Endometrial microvascular endothelial cells (primary cell): ENCODE data around the gene NUDT3. TPM values are rescaled to one million over a fixed set of nuclear protein-coding genes. Genes with fewer than 3 reads are reported as not detected.
"Not testable (repeated sequence)": the region's sequence is repeated elsewhere in the genome, so short reads cannot be mapped to it uniquely, and the experiment has no call there.

Source experiments
- in situ Hi-C: cut with HindIII; loops from 2 replicates; pipeline ENCODE4 v1.10.0; 2017; ENCODE audit warnings: low sequenced_read_pairs, low pct_unique_long_range_greater_than_20kb; ENCODE audit errors: inconsistent ontology term
- total RNA-seq: library from RNA; depleted of rRNA; stranded (reverse); fragments of >200 nt; gene quantifications from one replicate; pipeline ENCODE4 v1.2.3, GENCODE V29; 2015; ENCODE audit errors: inconsistent ontology term

The NUDT3 gene
- total RNA-seq, 1 donor from 2014 or later, result 28.3 TPM

GRCh38 chr6:34375833-34376232 is 16.6 kb downstream of the NUDT3 start:
- in situ Hi-C loops, result no loop called here

- in situ Hi-C loops, result no loop called here
Observed at GRCh38 chr6:34374508-34374907, 18.0 kb downstream of the NUDT3 start.

- in situ Hi-C loops, result no loop called here
Observed at GRCh38 chr6:34374069-34374468, 18.4 kb downstream of the NUDT3 start.

- in situ Hi-C loops, result no loop called here
Observed at GRCh38 chr6:34373511-34373910, 19.0 kb downstream of the NUDT3 start.

GRCh38 chr6:34371865-34372264 is 20.6 kb downstream of the NUDT3 start:
- in situ Hi-C loops, result not testable (repeated sequence)

- in situ Hi-C loops, result no loop called here
Observed at GRCh38 chr6:34370361-34370760, 22.1 kb downstream of the NUDT3 start.

GRCh38 chr6:34369385-34369784 is 23.1 kb downstream of the NUDT3 start:
- in situ Hi-C loops, result no loop called here

GRCh38 chr6:34366639-34366921 is 25.9 kb downstream of the NUDT3 start:
- in situ Hi-C loops, result no loop called here

GRCh38 chr6:34365781-34366638 is 26.5 kb downstream of the NUDT3 start:
- in situ Hi-C loops, result not testable (repeated sequence)

- in situ Hi-C loops, result not testable (repeated sequence)
Observed at GRCh38 chr6:34363681-34364075, 28.8 kb downstream of the NUDT3 start.

- in situ Hi-C loops, result no loop called here
Observed at GRCh38 chr6:34362909-34363680, 29.4 kb downstream of the NUDT3 start.

GRCh38 chr6:34362176-34362575 is 30.3 kb downstream of the NUDT3 start:
- in situ Hi-C loops, result no loop called here

- in situ Hi-C loops, result no loop called here
Observed at GRCh38 chr6:34360556-34360955, 31.9 kb downstream of the NUDT3 start.

GRCh38 chr6:34359418-34360158 is 32.9 kb downstream of the NUDT3 start:
- in situ Hi-C loops, result no loop called here

- in situ Hi-C loops, result no loop called here
Observed at GRCh38 chr6:34358389-34358905, 34.0 kb downstream of the NUDT3 start.

- in situ Hi-C loops, result no loop called here
Observed at GRCh38 chr6:34357937-34358336, 34.5 kb downstream of the NUDT3 start.

- in situ Hi-C loops, result no loop called here
Observed at GRCh38 chr6:34355889-34356288, 36.6 kb downstream of the NUDT3 start.

GRCh38 chr6:34354230-34354629 is 38.2 kb downstream of the NUDT3 start:
- in situ Hi-C loops, result not testable (repeated sequence)

GRCh38 chr6:34353530-34353929 is 38.9 kb downstream of the NUDT3 start:
- in situ Hi-C loops, result not testable (repeated sequence)
